Pancreas (tissue), 10 donors: ENCODE results near the gene CLEC17A. TPM values are rescaled to one million over a fixed set of nuclear protein-coding genes. Genes with fewer than 3 reads are reported as not detected.
A peak's percentile ranks its signal among the peaks of the same experiment; 100 is the strongest.
"Not testable (repeated sequence)": the region's sequence is repeated elsewhere in the genome, so short reads cannot be mapped to it uniquely, and the experiment has no call there.

Source experiments
- ATAC-seq, 4 donors: fragments of 200-7000 bp; cut with Tn5 transposase; one replicate each; pipeline versions ENCODE4 v1.8.0 to v1.9.1; 2020; ENCODE audit warnings: mild to moderate bottlenecking in 4 of 4, moderate library complexity in 4 of 4
- DNase-seq, 6 donors: peaks; one replicate each; pipeline ENCODE4 v3.0.0-alpha.2; 2020
- FAIRE-seq: peaks from 2 replicates; lab custom pipeline; 2012; peaks lifted over from hg19 to GRCh38; lab: Jason Lieb, UNC
- H3K27ac ChIP-seq, 4 donors: fragments of 200-600 bp; sonication (generic); 1 replicate in 3 of 4; 2 replicates in 1 of 4; pipeline versions ENCODE4 v1.5.0 to v1.8.0; 2020
- H3K27me3 ChIP-seq, 4 donors: fragments of 200-600 bp; one replicate each; pipeline ENCODE4 v1.8.0; 2021
- H3K36me3 ChIP-seq, 3 donors: fragments of 200-600 bp; sonication (generic) in 1 of 3; one replicate each; pipeline versions ENCODE4 v1.5.0 to v1.8.0; 2020 to 2021
- H3K4me1 ChIP-seq, 3 donors: fragments of 200-600 bp; one replicate each; pipeline ENCODE4 v1.8.0; 2021
- H3K4me3 ChIP-seq, 4 donors: fragments of 200-600 bp; sonication (generic) in 2 of 4; one replicate each; pipeline versions ENCODE4 v1.5.0 to v1.8.0; 2020 to 2021
- H3K9me3 ChIP-seq, 4 donors: fragments of 200-600 bp; one replicate each; pipeline ENCODE4 v1.8.0; 2021
- WGBS, 2 donors: extraction: QIAGEN DNeasy Blood & Tissue Kit; methylation state at CpG; one replicate each; pipeline ENCODE4 v1.1.7; 2013; 5-methylcytosine and 5-hydroxymethylcytosine counted together
- intact Hi-C, 3 donors: fragments of 100-400 bp; cut with DNase I; formaldehyde crosslinking; loops; one replicate each; pipeline versions ENCODE4 v1.11.1 to v1.14.2; 2022
- polyA plus RNA-seq, 2 donors: library from polyadenylated mRNA; stranded (reverse); fragments of 200-250 nt; gene quantifications; one replicate each; pipeline ENCODE4 v1.2.3, GENCODE V29; 2013
- total RNA-seq, 6 donors: library from RNA; stranded (reverse); fragmentation: NEBNext Ultra II Directional in 4 of 6; extraction: Animal tissue kit (Norgen Biotek cat#: 25700) in 4 of 6; gene quantifications; one replicate each; pipeline versions ENCODE4 v1.2.1 to v1.2.4, GENCODE V29; 2021 to 2023
- TF ChIP-seq, protein P1 (sequence below), 4 donors: fragments of 200-600 bp; sonication (generic) in 3 of 4; IDR thresholded peaks; one replicate each; pipeline versions ENCODE4 v1.5.0 to v1.8.0; 2021; ENCODE audit warnings: antibody characterized with exemption in 4 of 4
- donor health status: healthy with polysubstance abuse.
- donor health status: DM: no; HTN: no; CAD: no; lungs with moderate emphysema.
- donor health status: DM: no; HTN: no; CAD: no.
- donor health status: control.
- donor health status: control.
- donor health status: Bipolar disorder and iron deficiency.
- donor health status: DM: yes; HTN: yes; CAD: no.
- donor health status: DM: no; HTN: no; CAD: no.
- donor health status: DM: no; HTN: no; CAD: no.
- donor health status: DM: yes; HTN: yes; CAD: no.

Gene CLEC17A
- total and polyA plus RNA-seq, 8 donors = 0.09 to 0.15 (median 0.12) TPM; not detected in 4

- no peaks in the 10 kb centered on the region for H3K27me3 ChIP-seq
Measured at GRCh38 chr19:14562660-14563589, 20.0 kb upstream of the CLEC17A start.

GRCh38 chr19:14563590-14563926, 19.3 kb upstream of the CLEC17A start:
- no peaks in the 10 kb centered on the region for H3K27me3 ChIP-seq
- WGBS, 2 donors = 92 to 99% methylated on average over 16 of the region's 16 CpGs
- H3K4me3 ChIP-seq = no peak overlapping the region
- DNase-seq (peak in 1 of 6 donors; percentile 75), FAIRE-seq (no peak), ATAC-seq (no peak)
- H3K27ac ChIP-seq = no peak overlapping the region
- H3K9me3 ChIP-seq = no peaks in the 10 kb centered on the region
- H3K36me3 ChIP-seq = no peaks in the 10 kb centered on the region
- peaks cover 0 to 4% (median 0%) of the 10 kb centered on the region in 3 donors for H3K4me1 ChIP-seq
- TF ChIP-seq, protein P1, sequence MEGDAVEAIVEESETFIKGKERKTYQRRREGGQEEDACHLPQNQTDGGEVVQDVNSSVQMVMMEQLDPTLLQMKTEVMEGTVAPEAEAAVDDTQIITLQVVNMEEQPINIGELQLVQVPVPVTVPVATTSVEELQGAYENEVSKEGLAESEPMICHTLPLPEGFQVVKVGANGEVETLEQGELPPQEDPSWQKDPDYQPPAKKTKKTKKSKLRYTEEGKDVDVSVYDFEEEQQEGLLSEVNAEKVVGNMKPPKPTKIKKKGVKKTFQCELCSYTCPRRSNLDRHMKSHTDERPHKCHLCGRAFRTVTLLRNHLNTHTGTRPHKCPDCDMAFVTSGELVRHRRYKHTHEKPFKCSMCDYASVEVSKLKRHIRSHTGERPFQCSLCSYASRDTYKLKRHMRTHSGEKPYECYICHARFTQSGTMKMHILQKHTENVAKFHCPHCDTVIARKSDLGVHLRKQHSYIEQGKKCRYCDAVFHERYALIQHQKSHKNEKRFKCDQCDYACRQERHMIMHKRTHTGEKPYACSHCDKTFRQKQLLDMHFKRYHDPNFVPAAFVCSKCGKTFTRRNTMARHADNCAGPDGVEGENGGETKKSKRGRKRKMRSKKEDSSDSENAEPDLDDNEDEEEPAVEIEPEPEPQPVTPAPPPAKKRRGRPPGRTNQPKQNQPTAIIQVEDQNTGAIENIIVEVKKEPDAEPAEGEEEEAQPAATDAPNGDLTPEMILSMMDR (IDR thresholded peaks at IDR 0.05) = no peak
- intact Hi-C loops = no loop called here

More at GRCh38 chr19:14562660-14563589, 20.0 kb upstream of the CLEC17A start:
- Histone ChIP-seq H3K9me3 (no peaks in the 10 kb centered on the region), H3K4me1 (peaks cover 0 to 4% (median 0%) of the 10 kb centered on the region in 3 donors), H3K36me3 (no peaks in the 10 kb centered on the region), H3K27ac (peak overlapping the region in 1 of 4 donors; percentile 57), H3K4me3 (no peak overlapping the region)
- TF ChIP-seq, protein P1 (IDR thresholded peaks at IDR 0.05) = no peak
- ATAC-seq (no peak), DNase-seq (no peak), FAIRE-seq (no peak)
- intact Hi-C loops = no loop called here
- 87 to 90% methylated on average over 22 to 23 of the region's 23 CpGs for WGBS, 2 donors

DNA sequence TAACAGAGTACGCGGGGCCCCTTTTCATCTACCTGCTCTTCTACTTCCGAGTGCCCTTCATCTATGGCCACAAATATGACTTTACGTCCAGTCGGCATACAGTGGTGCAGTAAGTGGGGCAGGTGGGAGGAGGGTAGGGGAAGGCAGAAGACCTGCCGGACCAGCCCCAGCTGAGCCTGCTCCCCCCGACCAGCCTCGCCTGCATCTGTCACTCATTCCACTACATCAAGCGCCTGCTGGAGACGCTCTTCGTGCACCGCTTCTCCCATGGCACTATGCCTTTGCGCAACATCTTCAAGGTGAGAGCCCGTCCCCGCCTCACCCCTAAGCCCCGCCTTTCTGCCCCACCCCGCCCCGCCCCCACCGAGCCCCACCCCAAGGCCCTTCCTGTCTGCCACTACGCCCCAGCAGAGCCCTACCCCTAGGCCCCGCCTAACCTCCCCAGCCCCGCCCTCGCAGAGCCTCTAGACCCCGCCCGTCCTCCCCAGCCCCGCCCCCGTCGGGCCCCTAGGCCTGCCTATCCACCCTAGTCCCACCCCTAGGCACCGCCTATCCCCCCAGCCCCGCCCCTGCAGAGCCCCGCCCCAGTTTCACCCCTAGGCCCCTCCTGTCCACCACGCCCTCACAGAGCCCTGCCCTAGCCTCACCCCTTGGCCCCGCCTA, 18.8 kb upstream of the CLEC17A start:
- H3K4me1 ChIP-seq = peaks cover 0 to 4% (median 0%) of the 10 kb centered on the region in 3 donors
- TF ChIP-seq, protein P1 (IDR thresholded peaks at IDR 0.05) = no peak
- peak in 1 of 6 donors; percentile 80 for DNase-seq
- H3K4me3 ChIP-seq = no peak overlapping the region
- H3K27me3 ChIP-seq = no peaks in the 10 kb centered on the region
- H3K9me3 ChIP-seq = no peaks in the 10 kb centered on the region
- FAIRE-seq = no peak
- H3K36me3 ChIP-seq = no peaks in the 10 kb centered on the region
- WGBS, 2 donors = 80 to 81% methylated on average over 26 to 33 of the region's 33 CpGs
- H3K27ac ChIP-seq = no peak overlapping the region
- ATAC-seq = peak in 2 of 4 donors; percentile 13 to 16
- intact Hi-C loops = no loop called here

GRCh38 chr19:14564652-14565297, 18.1 kb upstream of the CLEC17A start:
- peak in 1 of 6 donors; percentile 70 for DNase-seq
- FAIRE-seq, intact Hi-C loops, H3K4me1 ChIP-seq, H3K4me3 ChIP-seq, H3K9me3 ChIP-seq, H3K27me3 ChIP-seq, H3K36me3 ChIP-seq, H3K27ac ChIP-seq, ATAC-seq: not testable (repeated sequence)
- 88 to 89% methylated on average over 22 of the region's 22 CpGs for WGBS, 2 donors

DNA sequence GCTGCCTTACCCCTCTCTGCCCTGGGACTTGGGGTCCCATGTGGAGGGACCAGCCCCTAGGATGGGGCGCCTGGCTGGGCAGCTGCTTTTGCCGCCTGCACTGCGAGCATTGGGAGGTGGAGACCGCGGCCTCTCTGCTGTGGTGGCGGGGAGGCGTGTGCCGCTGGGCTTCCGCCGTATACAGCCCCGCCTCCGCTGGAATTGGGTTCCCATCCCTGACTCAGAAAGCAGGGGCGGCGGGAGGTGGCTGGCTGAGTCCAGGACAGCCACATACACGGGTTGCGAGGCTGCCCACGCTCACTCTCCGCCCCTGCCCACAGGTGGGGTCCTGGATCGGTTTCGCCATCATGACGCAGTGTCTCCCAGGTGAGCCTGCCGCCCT, 17.6 kb upstream of the CLEC17A start:
- H3K27ac ChIP-seq = no peak overlapping the region
- no peaks in the 10 kb centered on the region for H3K9me3 ChIP-seq
- WGBS, 2 donors = 93% methylated on average over 22 of the region's 22 CpGs
- TF ChIP-seq, protein P1 (IDR thresholded peaks at IDR 0.05) = no peak
- FAIRE-seq (no peak), DNase-seq (peak in 1 of 6 donors; percentile 73), ATAC-seq (no peak)
- H3K36me3 ChIP-seq = no peaks in the 10 kb centered on the region
- peaks cover 0 to 4% (median under 1%) of the 10 kb centered on the region in 3 donors for H3K4me1 ChIP-seq
- no peaks in the 10 kb centered on the region for H3K27me3 ChIP-seq
- H3K4me3 ChIP-seq = no peak overlapping the region
- intact Hi-C loops = no loop called here
